Measurements from ENCODE around the gene RHBDF2.
"Not testable (repeated sequence)": the region's sequence is repeated elsewhere in the genome, so short reads cannot be mapped to it uniquely, and the experiment has no call there.

The RHBDF2 gene

DNA sequence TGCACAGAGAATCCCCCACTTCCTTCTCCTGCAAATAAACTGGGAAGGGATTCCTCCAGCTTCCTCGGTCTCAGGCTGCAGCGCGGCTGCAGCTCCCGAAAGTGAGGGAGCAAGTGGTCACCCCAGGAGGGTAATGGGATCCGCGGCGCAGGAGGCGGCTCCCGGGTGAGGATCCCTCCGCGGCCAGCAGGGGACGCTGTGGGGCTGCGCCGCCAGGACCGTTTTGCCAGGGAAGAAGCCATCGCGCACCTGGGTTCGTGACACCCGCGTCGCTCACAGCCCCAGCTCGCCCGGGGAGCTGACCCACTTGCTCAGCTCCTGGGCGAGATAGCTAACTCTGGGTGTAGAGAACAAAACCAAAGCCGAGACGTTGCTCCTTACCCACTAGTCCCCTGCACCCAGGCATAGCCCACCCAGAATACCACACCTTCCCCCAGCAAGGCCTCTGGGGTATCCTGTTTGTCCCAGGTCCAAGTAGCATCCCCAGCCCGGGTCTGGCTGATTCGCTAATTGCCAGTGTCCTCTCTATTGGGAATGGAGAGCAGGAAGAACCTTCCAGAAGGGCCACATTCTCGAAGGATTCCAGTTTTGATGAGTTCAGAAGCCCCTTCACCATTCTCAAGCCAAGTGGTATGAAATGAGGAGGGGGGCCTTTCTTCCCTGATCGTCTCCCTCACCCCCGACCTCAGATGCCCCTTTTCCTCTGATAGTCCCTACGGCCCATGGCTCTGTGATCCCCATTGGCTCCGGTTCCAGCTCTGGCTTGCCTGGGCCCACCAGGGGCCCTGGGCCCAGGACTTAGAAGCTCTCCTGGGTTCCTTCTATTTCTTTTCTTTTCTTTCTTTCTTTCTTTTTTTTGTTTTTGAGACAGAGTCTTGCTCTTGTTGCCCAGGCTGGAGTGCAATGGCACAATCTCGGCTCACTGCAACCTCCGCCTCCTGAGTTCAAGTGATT is 22.1 kb upstream of the RHBDF2 start:
- peak; percentile 42 for DNase-seq

DNA sequence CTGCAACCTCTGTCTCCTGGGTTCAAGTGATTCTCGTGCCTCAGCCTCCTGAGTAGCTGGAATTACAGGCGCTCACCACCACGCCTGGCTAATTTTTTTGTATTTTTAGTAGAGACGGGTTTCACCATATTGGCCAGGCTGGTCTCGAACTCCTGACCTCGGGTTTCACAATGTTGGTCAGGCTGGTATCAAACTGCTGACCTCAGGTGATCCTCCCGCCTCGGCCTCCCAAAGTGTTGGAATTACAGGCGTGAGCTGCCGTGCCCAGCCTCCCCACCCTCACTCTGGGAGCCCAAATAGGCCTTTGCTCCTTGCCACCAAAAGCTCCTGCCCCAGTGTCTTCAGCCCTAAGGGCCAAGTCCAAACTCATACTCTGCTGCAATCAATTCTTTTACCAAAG is 20.5 kb upstream of the RHBDF2 start:
- not testable (repeated sequence) for DNase-seq

DNA sequence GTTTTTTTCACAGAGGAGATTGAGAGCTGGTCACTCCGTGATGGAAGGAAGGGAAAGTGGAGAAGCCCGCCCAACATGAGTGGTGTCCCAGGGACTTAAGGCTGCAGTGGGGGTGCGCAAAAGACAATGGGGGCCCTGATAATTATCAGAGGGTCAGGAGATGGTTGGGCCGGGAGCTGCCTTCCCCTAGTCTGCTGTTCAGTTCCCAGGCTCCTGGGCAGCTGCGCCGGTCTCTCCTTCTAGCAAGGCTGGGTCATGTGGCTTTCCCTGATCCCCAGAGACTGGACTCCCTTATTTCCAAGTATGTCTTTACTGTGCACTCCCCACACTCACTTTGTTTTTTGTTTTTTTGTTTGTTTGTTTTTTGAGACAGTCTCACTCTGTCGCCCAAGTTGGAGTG is 20.0 kb upstream of the RHBDF2 start:
- no peak for DNase-seq

DNA sequence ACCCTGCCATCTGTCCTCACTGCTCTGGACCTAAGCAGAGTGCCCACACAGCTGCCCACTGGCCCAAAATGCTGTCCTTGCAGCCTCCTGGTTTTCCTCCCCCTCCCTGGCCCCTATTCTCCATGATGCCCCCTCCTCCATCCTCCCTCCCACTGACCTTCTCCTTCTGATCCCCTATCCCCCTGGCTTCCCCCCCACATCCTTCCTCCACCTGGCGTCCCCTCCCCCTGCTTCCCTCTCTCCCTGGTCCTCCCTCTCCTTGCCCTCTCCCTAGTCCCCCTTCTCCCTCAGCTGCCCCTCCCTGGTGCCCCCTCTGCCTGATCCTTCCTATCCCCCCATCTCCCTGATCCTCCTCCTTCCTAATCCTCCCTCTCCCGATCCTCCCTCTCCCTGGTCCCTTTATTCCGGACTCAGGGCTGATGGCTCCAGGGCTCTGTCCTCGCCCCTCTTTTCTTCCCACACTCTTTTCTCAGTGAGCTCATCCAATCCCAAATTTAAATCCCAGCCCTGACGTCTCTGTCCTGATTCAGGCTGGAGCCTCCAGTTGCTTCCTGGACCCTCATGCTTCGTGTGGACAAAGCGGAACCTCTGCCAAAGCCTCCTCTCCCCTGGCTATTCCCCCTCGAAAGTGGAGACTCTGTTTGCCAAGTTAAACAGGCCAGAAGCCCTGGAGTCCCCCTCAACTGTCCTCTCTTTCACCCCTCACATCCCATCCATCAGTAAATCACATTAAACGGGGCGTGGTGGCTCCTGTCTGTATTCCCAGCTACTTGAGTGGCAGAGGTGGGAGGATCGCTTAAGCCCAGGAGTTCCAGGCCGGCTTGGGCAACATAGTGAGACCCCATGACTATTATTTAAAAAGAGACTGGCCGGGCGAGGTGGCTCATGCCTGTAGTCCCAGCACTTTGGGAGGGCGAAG is 18.1 kb upstream of the RHBDF2 start:
- DNase-seq: peak; percentile 68

DNA sequence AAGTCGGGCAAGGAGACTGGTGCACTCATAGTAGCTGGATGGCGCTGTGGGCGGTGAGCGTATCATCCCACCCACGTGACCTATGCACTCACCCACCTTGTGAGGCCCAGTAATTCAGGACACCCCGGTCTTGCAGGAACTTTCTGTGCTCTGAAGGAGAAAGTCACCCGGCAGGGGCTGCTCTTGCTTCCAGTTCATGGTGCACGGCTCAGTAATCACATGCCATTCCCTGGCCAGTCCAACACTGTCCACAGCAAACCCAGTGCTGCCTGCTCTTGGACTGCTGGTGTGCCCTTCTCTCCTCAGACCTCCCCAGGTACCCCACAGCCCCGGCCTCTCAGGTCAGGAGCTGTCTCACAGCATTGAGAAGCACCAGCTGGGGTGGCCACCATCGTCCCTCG is 16.4 kb upstream of the RHBDF2 start:
- no peak for DNase-seq

DNA sequence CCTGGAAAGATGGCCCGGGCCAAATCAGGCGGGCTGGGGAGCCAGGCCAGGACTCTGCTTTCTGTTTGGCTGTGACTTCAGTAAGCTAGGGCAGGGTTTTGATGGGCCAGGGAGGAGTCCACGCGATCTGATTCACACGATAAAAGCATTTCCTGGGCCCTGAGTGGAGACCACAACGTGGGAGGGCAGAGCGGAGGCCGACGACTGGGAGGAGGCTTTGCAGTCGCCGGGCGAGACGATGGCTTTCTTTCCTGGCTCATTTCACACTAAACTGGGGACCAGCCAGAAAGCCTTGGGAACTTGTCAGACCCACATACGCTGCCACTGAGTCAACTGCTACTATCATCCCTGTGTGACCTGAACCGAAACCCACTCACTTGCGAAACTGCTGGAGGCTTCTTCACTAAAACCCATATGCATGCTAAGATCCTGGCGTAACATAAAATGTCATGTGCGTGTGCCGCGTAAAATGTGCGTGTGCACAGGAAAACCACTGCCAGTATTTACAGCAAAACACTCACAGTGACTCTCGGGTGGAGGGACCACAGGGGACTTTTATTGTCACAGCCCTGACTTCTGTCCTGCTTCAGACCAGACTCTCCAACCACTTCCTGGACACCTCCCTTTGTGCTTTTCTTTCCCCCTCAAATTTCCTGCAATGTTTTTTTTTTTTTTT is 14.2 kb upstream of the RHBDF2 start:
- DNase-seq: no peak

DNA sequence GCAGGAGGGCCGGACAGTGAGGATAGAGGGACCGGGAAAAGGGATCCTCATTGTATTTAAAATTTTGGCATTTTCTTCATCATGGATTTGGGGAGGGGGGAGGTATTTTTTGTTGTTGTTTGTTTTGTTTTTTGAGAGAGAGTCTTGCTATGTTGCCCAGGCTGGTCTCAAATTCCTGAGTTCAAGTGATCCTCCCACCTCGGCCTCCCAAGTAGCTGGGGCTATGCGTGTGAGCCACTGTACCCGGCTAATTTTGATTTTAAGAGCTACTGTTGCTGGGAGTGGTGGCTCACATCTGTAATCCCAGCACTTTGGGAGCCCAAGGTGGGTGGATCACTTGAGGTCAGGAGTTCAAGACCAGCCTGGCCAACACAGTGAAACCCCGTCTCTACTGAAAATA is 13.1 kb upstream of the RHBDF2 start:
- not testable (repeated sequence) for DNase-seq

DNA sequence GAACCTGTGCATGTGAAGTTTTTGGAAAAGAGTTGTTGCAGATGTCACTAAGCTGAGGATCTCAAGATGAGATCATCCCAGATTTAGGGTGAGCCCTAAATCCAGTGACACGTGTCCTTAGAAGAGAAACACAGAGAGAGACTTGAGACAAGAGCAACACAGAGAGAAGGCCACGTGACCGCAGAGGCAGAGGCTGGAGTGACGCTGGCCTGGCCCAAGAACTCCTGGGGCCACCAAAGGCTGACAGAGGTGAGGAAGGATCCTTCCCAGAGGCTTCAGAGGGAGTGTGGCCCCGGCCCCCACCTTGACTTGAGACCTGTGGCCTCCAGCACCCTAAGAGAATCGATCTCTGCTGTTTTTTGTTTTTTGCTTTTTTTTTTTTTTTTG is 12.1 kb upstream of the RHBDF2 start:
- DNase-seq: no peak

DNA sequence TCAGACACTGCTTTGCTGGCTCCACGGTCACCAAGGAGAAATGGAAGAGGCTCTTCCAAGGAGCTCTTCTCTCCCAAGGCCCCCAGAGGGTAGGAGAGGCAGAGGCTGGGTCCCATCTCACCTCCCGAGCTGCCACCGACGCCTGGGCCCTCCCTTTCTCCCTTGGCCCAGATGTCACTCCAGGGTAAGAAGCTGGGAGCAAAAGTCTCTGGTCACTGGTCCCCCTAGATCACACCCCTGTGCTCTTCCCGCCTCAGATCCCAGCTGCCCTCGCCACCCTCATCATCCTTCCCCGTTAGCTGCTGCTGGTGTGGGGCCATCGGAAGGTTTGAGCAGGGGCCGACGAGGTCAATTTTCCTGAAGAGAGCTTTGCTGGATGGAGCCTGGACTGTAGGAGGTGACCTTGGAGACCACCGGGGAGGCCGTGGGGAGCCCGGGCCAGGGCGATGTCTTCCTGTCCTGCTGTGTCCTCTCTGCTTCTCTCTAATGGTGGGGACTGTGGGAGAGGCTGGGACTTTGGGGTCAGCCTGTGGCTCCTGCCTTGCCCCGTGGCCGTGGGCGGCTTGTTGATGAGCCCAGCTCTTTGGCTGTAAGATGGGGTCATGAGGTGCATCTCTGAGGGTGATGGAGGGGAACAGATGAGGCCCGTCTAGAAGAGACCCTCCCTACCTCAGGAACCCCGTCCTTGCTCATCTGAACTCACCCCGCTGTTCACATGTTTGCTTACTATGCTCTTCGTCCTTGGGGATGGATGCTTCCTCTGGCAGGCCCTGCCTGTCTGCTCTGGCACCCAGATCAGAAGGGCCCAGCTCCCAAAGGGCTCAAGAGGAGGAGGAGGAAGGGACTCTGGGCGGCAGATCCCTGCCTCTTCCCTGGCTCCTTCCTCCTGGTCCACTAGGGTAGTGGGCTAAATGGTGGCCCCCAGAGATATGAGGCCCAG is 11.4 kb upstream of the RHBDF2 start:
- no peak for DNase-seq

DNA sequence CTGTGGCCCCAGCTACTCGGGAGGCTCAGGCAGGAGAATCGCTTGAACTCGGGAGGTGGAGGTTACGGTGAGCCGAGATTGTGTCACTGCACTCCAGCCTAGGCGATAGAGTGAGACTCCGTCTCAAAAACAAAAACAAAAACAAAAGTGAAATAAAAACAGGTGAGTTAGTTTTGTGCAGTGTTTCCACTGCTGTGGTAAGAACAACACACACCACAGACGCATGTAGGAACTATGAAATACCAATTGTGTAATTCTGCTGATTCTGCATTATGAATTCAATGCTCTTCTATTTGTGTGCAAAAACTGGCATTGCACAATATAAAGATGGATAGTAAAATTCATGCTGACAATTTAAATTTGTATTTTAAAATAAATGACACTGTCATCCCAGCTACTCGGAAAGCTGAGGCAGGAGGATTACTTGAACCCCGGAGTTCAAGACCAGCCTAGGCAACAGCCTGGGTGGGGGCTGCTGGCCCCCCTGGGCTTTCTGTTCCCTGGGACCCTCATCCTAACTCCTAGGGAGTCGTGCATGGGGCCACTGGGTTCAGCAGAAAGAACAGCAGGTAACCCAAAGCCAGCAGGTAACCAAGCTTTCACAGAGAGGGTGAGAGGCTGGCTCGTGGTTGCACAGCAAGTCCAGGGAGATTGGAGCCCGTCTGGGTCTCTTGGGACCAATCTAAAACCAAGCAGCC is 10.6 kb upstream of the RHBDF2 start:
- no peak for DNase-seq

DNA sequence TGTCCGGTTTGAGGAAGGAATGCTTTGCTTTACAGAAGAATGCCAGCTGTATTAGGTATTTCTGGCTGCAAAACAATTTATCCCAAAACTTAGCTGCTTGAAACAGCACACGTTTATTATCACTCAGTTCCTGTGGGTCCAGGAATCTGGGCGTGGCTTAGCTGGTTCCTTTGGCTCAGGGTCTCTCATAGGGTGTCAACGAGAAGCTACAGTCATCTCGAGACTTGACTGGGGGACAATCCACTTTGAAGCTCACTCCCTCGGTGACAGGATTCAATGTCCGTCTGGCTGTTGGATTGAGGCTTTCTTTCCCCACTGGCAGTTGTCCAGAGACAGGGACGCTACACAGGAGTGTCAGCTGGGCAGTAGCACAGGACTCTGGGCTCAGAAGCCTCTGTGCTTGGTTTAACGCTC is 9.6 kb upstream of the RHBDF2 start:
- no peak for DNase-seq

DNA sequence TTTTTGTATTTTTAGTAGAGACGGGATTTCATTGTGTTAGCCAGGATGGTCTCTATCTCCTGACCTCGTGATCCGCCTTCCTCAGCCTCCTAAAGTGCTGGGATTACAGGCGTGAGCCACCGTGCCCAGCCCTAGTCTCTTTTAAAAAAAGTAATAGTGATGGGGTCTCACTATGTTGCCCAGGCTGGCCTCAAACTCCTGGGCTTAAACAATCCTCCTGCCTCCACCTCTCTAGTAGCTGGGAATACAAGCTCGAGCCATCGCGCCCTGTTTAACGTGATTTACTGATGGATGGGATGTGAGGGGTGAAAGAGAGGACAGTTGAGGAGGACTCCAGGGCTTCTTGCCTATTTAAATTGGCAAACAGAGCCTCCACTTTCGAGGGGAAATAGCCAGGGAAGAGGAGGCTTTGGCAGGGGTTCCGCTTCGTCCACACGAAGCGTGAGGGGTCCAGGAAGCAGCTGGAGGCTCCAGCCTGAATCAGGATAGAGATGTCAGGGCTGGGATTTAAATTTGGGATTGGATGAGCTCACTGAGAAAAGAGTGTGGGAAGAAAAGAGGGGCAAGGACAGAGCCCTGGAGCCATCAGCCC is 7.3 kb upstream of the RHBDF2 start:
- not testable (repeated sequence) for DNase-seq

DNA sequence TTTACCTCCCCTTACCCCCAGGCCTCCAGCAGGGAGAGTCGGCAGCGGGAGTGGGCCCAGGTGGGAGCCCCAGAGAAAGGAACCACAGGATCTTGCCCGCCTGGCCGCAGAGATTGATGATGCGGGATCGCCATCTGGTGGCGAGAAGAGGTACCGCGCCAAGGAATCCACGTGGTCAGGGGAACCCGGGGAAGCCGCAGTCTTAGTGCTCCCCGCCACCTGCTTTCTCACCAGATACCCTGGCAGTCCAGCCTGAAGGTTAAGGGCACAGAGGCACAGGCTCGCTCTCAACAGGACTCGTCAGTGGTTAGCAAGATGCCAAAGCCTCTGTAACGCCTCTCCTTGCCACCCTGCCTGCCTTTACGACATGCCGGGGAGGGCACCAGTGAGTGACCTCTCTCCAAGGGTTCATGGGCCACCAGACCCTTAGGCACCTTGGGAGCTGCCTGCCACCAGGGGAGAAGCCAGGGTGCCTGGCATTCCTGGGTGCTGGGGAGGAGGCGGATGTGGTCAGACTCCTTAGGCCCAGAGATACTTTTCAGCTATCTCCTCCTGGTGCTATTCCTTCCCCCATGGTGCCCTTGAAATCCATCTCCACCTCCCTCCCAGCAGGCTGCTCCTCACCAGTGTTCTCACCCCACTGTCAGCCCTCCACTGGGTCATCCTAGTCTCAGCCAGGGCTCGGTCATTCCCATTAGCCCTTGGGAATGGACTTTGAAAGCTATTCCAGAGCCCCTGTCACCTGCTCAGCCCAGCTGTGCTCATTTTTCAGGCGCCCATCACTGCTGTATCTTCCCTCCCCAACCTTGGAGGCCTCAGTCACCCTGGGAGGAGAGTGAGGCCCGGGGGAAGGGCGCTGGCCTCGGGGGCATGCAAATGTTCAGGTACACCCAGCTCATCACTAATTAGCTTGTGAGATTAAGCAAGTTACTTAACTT is 5.5 kb upstream of the RHBDF2 start:
- peak; percentile 62 for DNase-seq

DNA sequence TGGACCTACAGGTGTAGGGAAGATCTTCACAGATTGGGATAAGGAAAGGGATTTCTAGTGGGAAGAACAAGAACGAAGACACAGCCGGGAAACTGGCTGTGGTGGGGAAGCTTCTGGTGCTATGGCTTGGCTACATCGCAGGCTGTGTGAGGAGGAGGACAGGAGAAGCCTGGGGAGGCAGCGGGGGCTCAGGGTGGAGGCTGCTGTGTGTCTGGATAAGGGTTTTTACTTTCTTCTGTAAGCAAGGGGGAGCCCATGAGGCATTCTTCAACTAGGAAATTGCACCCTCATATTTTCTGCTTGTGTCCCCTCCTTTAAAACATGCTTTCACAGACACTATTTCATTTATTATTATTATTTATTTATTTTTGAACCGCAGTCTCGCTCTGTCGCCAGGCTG is 2.9 kb upstream of the RHBDF2 start:
- no peak for DNase-seq

DNA sequence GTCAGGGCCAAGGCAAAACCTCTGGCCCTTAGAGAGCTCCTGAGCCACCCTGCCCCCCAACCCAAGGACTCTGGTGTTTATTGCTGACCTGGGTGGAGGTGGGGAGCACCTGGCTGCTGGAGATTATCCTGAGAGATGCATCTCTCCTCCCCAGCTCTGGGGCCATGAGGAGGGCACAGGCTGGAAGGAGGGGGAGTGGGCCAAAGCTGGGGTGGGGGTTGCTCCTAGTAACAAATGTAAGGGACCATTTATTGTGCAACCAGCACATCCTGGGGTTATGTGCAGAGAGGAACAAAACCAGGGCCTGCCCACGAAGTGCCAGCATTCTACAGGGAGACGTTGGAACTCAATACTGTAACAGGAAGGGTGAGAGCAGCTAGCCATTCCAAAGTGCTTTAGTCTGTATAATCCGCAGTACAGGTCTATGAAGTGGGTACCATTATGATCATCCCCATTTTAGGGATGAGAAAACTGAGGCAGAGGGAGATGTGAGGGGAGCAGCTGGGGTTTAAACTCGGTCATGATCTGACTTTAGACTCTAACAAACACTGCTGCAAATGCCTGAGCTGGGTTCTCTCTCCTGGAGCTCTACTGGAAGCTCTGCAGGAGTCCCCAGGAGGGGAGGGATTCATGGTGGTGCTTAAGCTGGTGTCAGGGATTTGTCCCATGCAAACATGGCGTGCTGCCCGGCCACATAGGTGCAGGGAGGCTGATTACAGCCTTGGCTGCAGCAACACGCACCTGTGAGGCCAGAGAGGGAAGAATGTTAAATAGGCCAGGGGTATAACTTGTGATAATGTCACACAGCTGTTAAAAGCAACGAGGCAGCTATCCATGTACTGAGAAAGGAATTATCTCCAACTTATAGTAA is 1.4 kb upstream of the RHBDF2 start:
- DNase-seq: no peak

DNA sequence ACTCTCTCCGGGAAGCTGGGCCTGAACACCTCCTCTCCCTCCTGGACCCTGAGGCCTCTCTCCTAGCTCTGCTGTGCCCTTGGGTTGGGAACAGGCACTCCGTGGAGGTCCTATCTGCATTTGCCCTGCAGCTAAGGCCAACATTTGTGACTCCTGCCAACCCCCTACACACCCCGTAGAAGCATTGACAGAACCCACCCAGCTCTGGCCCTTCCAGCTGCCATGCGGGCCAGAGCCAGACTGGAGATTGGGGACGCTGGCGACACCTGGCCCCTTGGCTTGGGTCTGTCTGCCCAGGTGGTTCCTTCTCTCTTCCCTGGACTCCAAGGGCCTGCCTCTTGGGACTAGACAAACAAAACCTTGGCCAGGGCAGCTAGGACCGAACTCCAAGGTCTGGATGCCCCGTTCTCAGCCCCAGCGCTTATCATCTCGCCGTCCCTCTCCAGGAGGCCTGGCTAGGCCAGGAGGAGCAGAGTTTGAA is 644 bp upstream of the RHBDF2 start:
- DNase-seq: no peak

DNA sequence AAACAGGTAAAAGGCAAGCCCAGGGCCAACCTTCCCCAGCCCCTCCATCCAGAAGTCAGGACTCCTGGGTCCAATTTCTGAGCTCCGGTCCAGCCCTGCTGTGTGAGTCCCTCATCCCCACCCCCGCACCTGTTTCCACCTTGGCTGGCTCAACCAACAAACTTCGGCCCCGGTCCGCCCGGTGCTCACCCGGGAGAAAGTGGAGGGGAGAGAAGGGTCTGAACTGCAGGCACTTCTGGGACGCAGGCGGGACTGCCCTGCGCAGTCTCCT is 541 bp downstream of the RHBDF2 start:
- no peak for DNase-seq

DNA sequence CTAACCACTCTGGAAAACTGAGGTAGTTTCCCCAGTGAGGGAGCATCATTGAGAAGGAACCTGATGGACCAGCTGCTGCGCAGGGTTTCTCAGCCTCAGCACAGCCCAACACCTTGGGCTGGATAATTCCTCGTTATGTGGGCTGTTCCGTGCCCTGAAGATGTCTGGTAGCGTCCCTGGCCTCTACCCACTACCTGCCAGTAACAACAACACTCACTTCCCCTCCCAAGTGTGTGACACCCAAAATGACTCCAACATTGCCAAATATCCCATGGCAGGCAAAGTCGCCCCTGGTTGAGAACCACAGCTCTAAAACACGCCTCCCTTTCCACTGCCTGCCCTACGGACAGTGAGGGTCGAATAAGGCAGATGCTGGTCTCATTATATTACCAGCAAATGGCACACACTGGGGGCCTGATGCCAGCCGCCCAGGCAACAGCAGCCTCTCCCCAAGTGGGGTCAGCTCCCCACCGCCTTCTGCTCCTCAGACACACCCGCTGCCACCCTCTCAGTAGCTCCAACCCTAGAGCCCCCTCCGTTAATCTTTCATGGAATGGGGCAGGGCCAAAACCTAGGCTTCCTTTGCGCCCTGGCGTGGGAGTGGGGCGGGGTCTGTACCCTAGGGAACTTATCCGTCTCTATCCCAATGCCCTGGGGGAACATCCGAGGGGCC is 1.0 kb downstream of the RHBDF2 start:
- DNase-seq: no peak

Measured in NCI-H1092 treated with DMSO at 0.1 percent for 48 hours (cell line).